SU-DHL-6 (cell line): ENCODE measurements around the gene ARHGAP8.

Source experiments
- EZH2phosphoT487 ChIP-seq: fragments of 200-600 bp; sonication (generic), shearing (Covaris generic); conservative IDR thresholded peaks from 2 replicates; pipeline ENCODE4 v1.6.1; 2018; ENCODE audit warnings: mild to moderate bottlenecking, antibody characterized with exemption, low read length, moderate library complexity, mixed read lengths
- TF ChIP-seq, protein P1 (sequence below): fragments of 200-600 bp; sonication (generic); IDR thresholded peaks from one replicate; pipeline ENCODE4 v1.5.1; 2017; ENCODE audit warnings: antibody characterized with exemption, mild to moderate bottlenecking, low read length, moderate library complexity; ENCODE audit not compliant: insufficient read depth, poor library complexity, severe bottlenecking

DNA sequence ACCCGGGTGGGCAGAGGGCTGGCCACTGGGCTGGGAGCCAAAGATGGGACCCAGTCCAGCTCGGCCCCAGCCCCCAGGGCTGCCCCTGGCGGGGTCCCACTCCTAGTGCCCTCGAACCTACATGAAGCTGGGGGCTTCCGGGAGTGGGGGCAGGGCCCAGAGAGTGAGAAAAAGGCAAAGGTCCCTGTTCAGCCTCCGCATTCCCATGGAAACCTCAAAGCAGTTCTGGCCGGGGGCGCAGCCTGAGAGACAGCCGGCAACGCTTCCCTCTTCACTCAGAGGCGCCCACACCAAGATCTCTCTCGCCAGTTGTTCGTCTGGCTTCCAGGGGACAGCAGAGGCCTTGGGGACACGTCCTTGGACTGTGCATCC is 22.4 kb upstream of the ARHGAP8 start:
- TF ChIP-seq, protein P1, sequence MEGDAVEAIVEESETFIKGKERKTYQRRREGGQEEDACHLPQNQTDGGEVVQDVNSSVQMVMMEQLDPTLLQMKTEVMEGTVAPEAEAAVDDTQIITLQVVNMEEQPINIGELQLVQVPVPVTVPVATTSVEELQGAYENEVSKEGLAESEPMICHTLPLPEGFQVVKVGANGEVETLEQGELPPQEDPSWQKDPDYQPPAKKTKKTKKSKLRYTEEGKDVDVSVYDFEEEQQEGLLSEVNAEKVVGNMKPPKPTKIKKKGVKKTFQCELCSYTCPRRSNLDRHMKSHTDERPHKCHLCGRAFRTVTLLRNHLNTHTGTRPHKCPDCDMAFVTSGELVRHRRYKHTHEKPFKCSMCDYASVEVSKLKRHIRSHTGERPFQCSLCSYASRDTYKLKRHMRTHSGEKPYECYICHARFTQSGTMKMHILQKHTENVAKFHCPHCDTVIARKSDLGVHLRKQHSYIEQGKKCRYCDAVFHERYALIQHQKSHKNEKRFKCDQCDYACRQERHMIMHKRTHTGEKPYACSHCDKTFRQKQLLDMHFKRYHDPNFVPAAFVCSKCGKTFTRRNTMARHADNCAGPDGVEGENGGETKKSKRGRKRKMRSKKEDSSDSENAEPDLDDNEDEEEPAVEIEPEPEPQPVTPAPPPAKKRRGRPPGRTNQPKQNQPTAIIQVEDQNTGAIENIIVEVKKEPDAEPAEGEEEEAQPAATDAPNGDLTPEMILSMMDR = no peak
- no peak for TF ChIP-seq EZH2phosphoT487
